Fibroblast of lung (primary cell): Measurements from ENCODE around the gene STAM2. TPM values are rescaled to one million over a fixed set of nuclear protein-coding genes. Genes with fewer than 3 reads are reported as not detected.

Experiments used
- DNase-seq, 2 donors: peaks; one replicate each; pipeline versions ENCODE4 v3.0.0 to v3.0.0-alpha.2; 2010; ENCODE audit warnings: low read depth in 2 of 2
- H2AFZ ChIP-seq: 2 replicates; pipeline ENCODE4 v1.5.1; 2012; ENCODE audit warnings: low read length, control low read depth, inconsistent platforms
- H3K27ac ChIP-seq: 2 replicates; pipeline ENCODE4 v1.5.1; 2011; ENCODE audit warnings: low read length, control low read depth; ENCODE audit not compliant: insufficient read depth
- H3K27me3 ChIP-seq: 2 replicates; pipeline ENCODE4 v1.5.1; 2011; ENCODE audit warnings: mild to moderate bottlenecking, low read length; ENCODE audit not compliant: control insufficient read depth, insufficient read depth
- H3K36me3 ChIP-seq: 2 replicates; pipeline ENCODE4 v1.5.1; 2011; ENCODE audit warnings: low read length; ENCODE audit not compliant: control insufficient read depth, insufficient read depth
- H3K4me1 ChIP-seq: 2 replicates; pipeline ENCODE4 v1.5.1; 2011; ENCODE audit warnings: low read length; ENCODE audit not compliant: control insufficient read depth, insufficient read depth; ENCODE audit errors: extremely low read depth
- H3K4me2 ChIP-seq: 2 replicates; pipeline ENCODE4 v1.5.1; 2011; ENCODE audit warnings: low read length, control low read depth; ENCODE audit not compliant: insufficient read depth; ENCODE audit errors: extremely low read depth
- H3K4me3 ChIP-seq, 4 experiments: fragments of 200-600 bp in 1 of 4; sonication (generic) in 1 of 4; replicated peaks in 1 of 4; 2 replicates each; pipeline ENCODE4 v1.5.1; 2011 to 2016; ENCODE audit warnings: low read length in 4 of 4, low read depth in 3 of 4, mild to moderate bottlenecking in 3 of 4, control low read depth in 2 of 4, inconsistent platforms in 1 of 4, mixed read lengths in 1 of 4; ENCODE audit not compliant: insufficient read depth in 1 of 4; ENCODE audit errors: control extremely low read depth in 1 of 4
- H3K79me2 ChIP-seq: 2 replicates; pipeline ENCODE4 v1.5.1; 2012; ENCODE audit warnings: mild to moderate bottlenecking, low read length, inconsistent platforms; ENCODE audit not compliant: control insufficient read depth, insufficient read depth
- H3K9ac ChIP-seq: 2 replicates; pipeline ENCODE4 v1.5.1; 2011; ENCODE audit warnings: mild to moderate bottlenecking, low read length, control low read depth; ENCODE audit not compliant: insufficient read depth
- H3K9me3 ChIP-seq: 2 replicates; pipeline ENCODE4 v1.5.1; 2012; ENCODE audit warnings: low read depth, low read length; ENCODE audit not compliant: control insufficient read depth, insufficient read depth
- H4K20me1 ChIP-seq: 2 replicates; pipeline ENCODE4 v1.5.1; 2011; ENCODE audit warnings: low read length; ENCODE audit not compliant: control insufficient read depth, insufficient read depth; ENCODE audit errors: extremely low read depth
- CTCF ChIP-seq, 2 donors: IDR thresholded peaks in 1 of 2; conservative IDR thresholded peaks in 1 of 2; 1 replicate in 1 of 2; 2 replicates in 1 of 2; pipeline ENCODE4 v1.5.1; 2011 to 2012; ENCODE audit warnings: low read length in 2 of 2, control low read depth in 1 of 2, inconsistent platforms in 1 of 2, low read depth in 1 of 2, mild to moderate bottlenecking in 1 of 2
- EZH2 ChIP-seq: IDR thresholded peaks from 2 replicates; pipeline ENCODE4 v1.5.1; 2012; ENCODE audit warnings: low read length, control low read depth, mild to moderate bottlenecking; ENCODE audit errors: missing control alignments
- polyA plus RNA-seq, 2 donors: library from polyadenylated mRNA; depleted of rRNA in 1 of 2; stranded (reverse) in 1 of 2; unstranded in 1 of 2; fragments of >200 nt; gene quantifications; 2 replicates each; pipeline ENCODE4 v1.2.1, GENCODE V29; 2011 to 2012; ENCODE audit warnings: missing spikeins in 1 of 2
- total RNA-seq: library from RNA; depleted of rRNA; stranded (reverse); fragments of >200 nt; gene quantifications from 2 replicates; pipeline ENCODE4 v1.2.1, GENCODE V29; 2014

Gene STAM2
- total and polyA plus RNA-seq, 2 donors (not counting 1 experiment from before 2014, with no cell fraction given): 43.3 to 44.2 TPM

- H3K27me3 ChIP-seq: no peaks in the 10 kb centered on the region
- no peak overlapping the region for H3K9ac ChIP-seq
- H2AFZ ChIP-seq: no peak overlapping the region
- no peaks in the 10 kb centered on the region for H4K20me1 ChIP-seq
- no peak overlapping the region for H3K4me3 ChIP-seq
- no peaks in the 10 kb centered on the region for H3K36me3 ChIP-seq
- H3K4me2 ChIP-seq: no peak overlapping the region
- H3K27ac ChIP-seq: no peak overlapping the region
- H3K9me3 ChIP-seq: no peaks in the 10 kb centered on the region
- no peak for DNase-seq
- no peak for TF ChIP-seq CTCF (conservative IDR thresholded peaks at IDR 0.05 in 1 of 2, IDR thresholded peaks at IDR 0.05 in 1 of 2; ENCODE audit: low read depth in 1 of 2, low read length in 2 of 2)
- no peak for TF ChIP-seq EZH2
- H3K79me2 ChIP-seq: no peaks in the 10 kb centered on the region
- H3K4me1 ChIP-seq: no peaks in the 10 kb centered on the region
Measured at GRCh38 chr2:152083202-152083875, 92.2 kb downstream of the STAM2 start.

- no peak overlapping the region for H3K4me3 ChIP-seq
- H3K27ac ChIP-seq: no peak overlapping the region
- no peaks in the 10 kb centered on the region for H4K20me1 ChIP-seq
Measured at GRCh38 chr2:152078662-152079061, 96.9 kb downstream of the STAM2 start.

GRCh38 chr2:152078023-152078422 is 97.5 kb downstream of the STAM2 start:
- H3K27ac ChIP-seq: no peak overlapping the region
- H3K4me3 ChIP-seq: no peak overlapping the region
- H3K4me1 ChIP-seq: no peaks in the 10 kb centered on the region
- no peak overlapping the region for H3K9ac ChIP-seq
- H3K27me3 ChIP-seq: no peaks in the 10 kb centered on the region
- H2AFZ ChIP-seq: no peak overlapping the region
- DNase-seq: no peak
- H3K36me3 ChIP-seq: no peaks in the 10 kb centered on the region
- no peak overlapping the region for H3K4me2 ChIP-seq
- no peaks in the 10 kb centered on the region for H4K20me1 ChIP-seq
- no peak for TF ChIP-seq EZH2
- TF ChIP-seq CTCF (conservative IDR thresholded peaks at IDR 0.05 in 1 of 2, IDR thresholded peaks at IDR 0.05 in 1 of 2; ENCODE audit: low read depth in 1 of 2, low read length in 2 of 2): no peak
- no peaks in the 10 kb centered on the region for H3K79me2 ChIP-seq
- H3K9me3 ChIP-seq: no peaks in the 10 kb centered on the region

More at GRCh38 chr2:152078662-152079061, 96.9 kb downstream of the STAM2 start:
- TF ChIP-seq CTCF (conservative IDR thresholded peaks at IDR 0.05 in 1 of 2, IDR thresholded peaks at IDR 0.05 in 1 of 2; ENCODE audit: low read depth in 1 of 2, low read length in 2 of 2) (no peak), EZH2 (no peak)
- Histone ChIP-seq H3K9me3 (no peaks in the 10 kb centered on the region), H3K36me3 (no peaks in the 10 kb centered on the region), H3K27me3 (no peaks in the 10 kb centered on the region), H2AFZ (no peak overlapping the region), H3K79me2 (no peaks in the 10 kb centered on the region), H3K4me1 (no peaks in the 10 kb centered on the region), H3K9ac (no peak overlapping the region), H3K4me2 (no peak overlapping the region)
- DNase-seq: no peak
